Stomach (tissue), 9 donors: ENCODE measurements around the gene HSH2D. TPM values are rescaled to one million over a fixed set of nuclear protein-coding genes. Genes with fewer than 3 reads are reported as not detected.

Experiments
- DNase-seq, 2 donors: peaks; one replicate each; pipeline versions ENCODE4 v3.0.0 to v3.0.0-alpha.2; 2013 to 2019
- H3K27ac ChIP-seq, 5 donors: fragments of 200-600 bp in 4 of 5; sonication (generic) in 4 of 5; one replicate each; pipeline ENCODE4 v1.5.1; 2013 to 2019; ENCODE audit warnings: mild to moderate bottlenecking in 1 of 5, moderate library complexity in 1 of 5
- H3K27me3 ChIP-seq, 3 donors: fragments of 200-600 bp; sonication (generic); one replicate each; pipeline ENCODE4 v1.5.1; 2017 to 2019; ENCODE audit warnings: mixed run types in 1 of 3
- H3K36me3 ChIP-seq, 4 donors: fragments of 200-600 bp; sonication (generic); 1 replicate in 3 of 4; 2 replicates in 1 of 4; pipeline ENCODE4 v1.5.1; 2016 to 2019
- H3K4me1 ChIP-seq, 4 donors: fragments of 200-600 bp; sonication (generic); one replicate each; pipeline ENCODE4 v1.5.1; 2016 to 2019
- H3K4me3 ChIP-seq, 4 donors: fragments of 200-600 bp; sonication (generic) in 3 of 4; one replicate each; pipeline ENCODE4 v1.5.1; 2016 to 2019; ENCODE audit warnings: mild to moderate bottlenecking in 1 of 4
- H3K9me3 ChIP-seq, 4 donors: fragments of 200-600 bp; sonication (generic); one replicate each; pipeline ENCODE4 v1.5.1; 2016 to 2019
- CTCF ChIP-seq, 7 experiments: fragments of 450-650 bp in 4 of 7; fragments of 200-600 bp in 3 of 7; sonication (generic) in 3 of 7; IDR thresholded peaks; one replicate each; pipeline ENCODE4 v1.5.1; 2016 to 2019; ENCODE audit warnings: antibody characterized with exemption in 7 of 7, control low read depth in 2 of 7, mild to moderate bottlenecking in 1 of 7
- EP300 ChIP-seq: sonication (generic); formaldehyde crosslinking; IDR thresholded peaks from one replicate; pipeline ENCODE4 v1.6.1; 2017; ENCODE audit warnings: antibody characterized with exemption
- POLR2A ChIP-seq, 4 donors: fragments of 450-650 bp; IDR thresholded peaks; one replicate each; pipeline ENCODE4 v1.6.1; 2016; ENCODE audit warnings: antibody characterized with exemption in 4 of 4, control low read depth in 2 of 4, mild to moderate bottlenecking in 1 of 4, moderate library complexity in 1 of 4
- POLR2AphosphoS5 ChIP-seq, 3 donors: sonication (generic); formaldehyde crosslinking; IDR thresholded peaks; one replicate each; pipeline ENCODE4 v1.6.1; 2016; ENCODE audit warnings: antibody characterized with exemption in 3 of 3
- WGBS, 5 donors: extraction: QIAGEN DNeasy Blood & Tissue Kit in 3 of 5; methylation state at CpG; one replicate each; pipeline versions ENCODE4 v1.1.5 to v1.1.7; 2013 to 2018; 5-methylcytosine and 5-hydroxymethylcytosine counted together
- intact Hi-C: fragments of 100-400 bp; cut with DNase I; formaldehyde crosslinking; loops from one replicate; pipeline ENCODE4 v1.15.1; 2023; ENCODE audit warnings: low total_unique reads
- polyA plus RNA-seq, 3 donors: library from polyadenylated mRNA; stranded (reverse); fragments of 200-250 nt; gene quantifications; one replicate each; pipeline ENCODE4 v1.2.3, GENCODE V29; 2013
- total RNA-seq, 5 donors: library from RNA; depleted of rRNA; stranded (reverse); fragments of >200 nt; gene quantifications; one replicate each; pipeline versions ENCODE4 v1.1.0 to v1.2.3, GENCODE V29; 2014 to 2016
- donor health status: healthy with polysubstance abuse.
- donor health status: Bipolar disorder and iron deficiency.
- donor health status: healthy.

Gene HSH2D
- total and polyA plus RNA-seq, 8 donors, result 6.2 to 24.5 (median 9.4) TPM

- Histone ChIP-seq H3K9me3 (no peaks in the 10 kb centered on the region), H3K36me3 (peaks cover 19 to 26% (median 23%) of the 10 kb centered on the region in 4 donors), H3K27ac (no peak overlapping the region), H3K27me3 (no peaks in the 10 kb centered on the region), H3K4me3 (peak overlapping the region in 1 of 4 donors; percentile 79), H3K4me1 (peaks cover 49 to 75% (median 70%) of the 10 kb centered on the region in 4 donors)
- intact Hi-C loops, result no loop called here
- no peak for DNase-seq
- WGBS, 5 donors, result 85 to 95% (median 88%) methylated on average over 3 of the region's 3 CpGs
- TF ChIP-seq CTCF (IDR thresholded peaks at IDR 0.05) (no peak), POLR2AphosphoS5 (IDR thresholded peaks at IDR 0.05) (no peak), EP300 (no peak), POLR2A (IDR thresholded peaks at IDR 0.05) (no peak)
Measured at GRCh38 chr19:16113727-16114126, 29.8 kb upstream of the HSH2D start.

- H3K27ac ChIP-seq, result peak overlapping the region in 1 of 5 donors; percentile 4
- no peak for TF ChIP-seq EP300
- TF ChIP-seq POLR2AphosphoS5 (IDR thresholded peaks at IDR 0.05), result no peak
- TF ChIP-seq POLR2A (IDR thresholded peaks at IDR 0.05), result no peak
- no peak for TF ChIP-seq CTCF (IDR thresholded peaks at IDR 0.05)
- 81 to 93% (median 86%) methylated on average over 8 to 9 of the region's 9 CpGs for WGBS, 5 donors
- no peaks in the 10 kb centered on the region for H3K9me3 ChIP-seq
- peaks cover 34 to 44% (median 40%) of the 10 kb centered on the region in 4 donors for H3K36me3 ChIP-seq
- DNase-seq, result no peak
- H3K27me3 ChIP-seq, result no peaks in the 10 kb centered on the region
- intact Hi-C loops, result no loop called here
- no peak overlapping the region for H3K4me3 ChIP-seq
- peaks cover 49 to 81% (median 73%) of the 10 kb centered on the region in 4 donors for H3K4me1 ChIP-seq
Measured at GRCh38 chr19:16115301-16116039, 28.0 kb upstream of the HSH2D start.

GRCh38 chr19:16116067-16116466 lies 27.4 kb upstream of the HSH2D start:
- no peak for DNase-seq
- H3K4me3 ChIP-seq, result no peak overlapping the region
- intact Hi-C loops, result no loop called here
- peaks cover 40 to 50% (median 46%) of the 10 kb centered on the region in 4 donors for H3K36me3 ChIP-seq
- no peaks in the 10 kb centered on the region for H3K27me3 ChIP-seq
- H3K9me3 ChIP-seq, result no peaks in the 10 kb centered on the region
- peaks cover 44 to 75% (median 67%) of the 10 kb centered on the region in 4 donors for H3K4me1 ChIP-seq
- 46 to 74% (median 60%) methylated on average over 4 of the region's 4 CpGs for WGBS, 5 donors
- TF ChIP-seq POLR2AphosphoS5 (IDR thresholded peaks at IDR 0.05) (no peak), EP300 (no peak), POLR2A (IDR thresholded peaks at IDR 0.05) (no peak), CTCF (IDR thresholded peaks at IDR 0.05) (no peak)
- peak overlapping the region in 1 of 5 donors; percentile 4 for H3K27ac ChIP-seq

- intact Hi-C loops, result no loop called here
- peaks cover 38 to 68% (median 60%) of the 10 kb centered on the region in 4 donors for H3K4me1 ChIP-seq
- DNase-seq, result no peak
Measured at GRCh38 chr19:16117594-16118033, 25.9 kb upstream of the HSH2D start.

More at GRCh38 chr19:16117594-16118033, 25.9 kb upstream of the HSH2D start:
- H3K27ac ChIP-seq, result peak overlapping the region in 3 of 5 donors; percentile 34 to 80 (median 67)
- H3K4me3 ChIP-seq, result no peak overlapping the region
- 78 to 88% (median 85%) methylated on average over 11 of the region's 11 CpGs for WGBS, 5 donors
- no peaks in the 10 kb centered on the region for H3K9me3 ChIP-seq
- no peak for TF ChIP-seq POLR2A (IDR thresholded peaks at IDR 0.05)
- no peak for TF ChIP-seq EP300
- no peak for TF ChIP-seq POLR2AphosphoS5 (IDR thresholded peaks at IDR 0.05)
- TF ChIP-seq CTCF (IDR thresholded peaks at IDR 0.05), result no peak
- H3K36me3 ChIP-seq, result peaks cover 55 to 65% (median 62%) of the 10 kb centered on the region in 4 donors
- no peaks in the 10 kb centered on the region for H3K27me3 ChIP-seq
